Natural killer cell treated with Interleukin-12 subunit alpha and Interleukin-12 subunit beta and Interleukin-15 and Interleukin-18, amount 100 ng/mL, for 72 hours (primary cell): Measurements from ENCODE around the gene PRLHR. TPM values are rescaled to one million over a fixed set of nuclear protein-coding genes. Genes with fewer than 3 reads are reported as not detected.

Experiments
- ATAC-seq, 2 donors: fragments of 150-1000 bp; cut with Tn5 transposase in 1 of 2; sonication (Bioruptor Pico), chemical (Tn5 transposase) in 1 of 2; 2 replicates each; pipeline ENCODE4 v1.10.0; 2021
- DNase-seq: peaks from one replicate; pipeline ENCODE4 v3.0.0; 2022; ENCODE audit warnings: low spot score
- H3K27ac Mint-ChIP-seq, 2 donors: 1 replicate in 1 of 2; 2 replicates in 1 of 2; pipeline ENCODE4 v1.8.0; 2022; ENCODE audit warnings: mixed read lengths in 2 of 2, mild to moderate bottlenecking in 1 of 2, moderate library complexity in 1 of 2
- H3K27me3 Mint-ChIP-seq, 2 donors: 1 replicate in 1 of 2; 2 replicates in 1 of 2; pipeline ENCODE4 v1.8.0; 2022; ENCODE audit warnings: mixed read lengths in 2 of 2
- H3K36me3 Mint-ChIP-seq: one replicate; pipeline ENCODE4 v1.8.0; 2022; ENCODE audit warnings: mixed read lengths
- H3K4me1 Mint-ChIP-seq, 2 donors: 1 replicate in 1 of 2; 2 replicates in 1 of 2; pipeline ENCODE4 v1.8.0; 2022; ENCODE audit warnings: low read depth in 2 of 2, mixed read lengths in 2 of 2, mild to moderate bottlenecking in 1 of 2
- H3K4me3 Mint-ChIP-seq: one replicate; pipeline ENCODE4 v1.8.0; 2022; ENCODE audit warnings: mixed read lengths
- H3K9me3 Mint-ChIP-seq: 2 replicates; pipeline ENCODE4 v1.8.0; 2022; ENCODE audit warnings: mixed read lengths
- total RNA-seq, 2 donors: library from RNA; stranded (reverse); gene quantifications; one replicate each; pipeline ENCODE4 v1.2.3, GENCODE V29; 2022

PRLHR gene
- total RNA-seq, 2 donors from 2014 or later = not detected

- DNase-seq = peak; percentile 13
- H3K27ac Mint-ChIP-seq = no peak overlapping the region
- H3K4me3 Mint-ChIP-seq = no peak overlapping the region
- ATAC-seq = no peak
- H3K4me1 Mint-ChIP-seq = no peaks in the 10 kb centered on the region
- peaks cover 10 to 14% of the 10 kb centered on the region in 2 donors for H3K27me3 Mint-ChIP-seq
- no peaks in the 10 kb centered on the region for H3K9me3 Mint-ChIP-seq
- no peaks in the 10 kb centered on the region for H3K36me3 Mint-ChIP-seq
These were observed 30.8 kb downstream of the PRLHR start for GRCh38 chr10:118564652-118565051.

- no peaks in the 10 kb centered on the region for H3K4me1 Mint-ChIP-seq
- DNase-seq = no peak
- H3K27me3 Mint-ChIP-seq = peaks cover 16 to 17% of the 10 kb centered on the region in 2 donors
- no peaks in the 10 kb centered on the region for H3K36me3 Mint-ChIP-seq
- no peaks in the 10 kb centered on the region for H3K9me3 Mint-ChIP-seq
- ATAC-seq = no peak
- no peak overlapping the region for H3K4me3 Mint-ChIP-seq
- H3K27ac Mint-ChIP-seq = no peak overlapping the region
These were observed 31.3 kb downstream of the PRLHR start for GRCh38 chr10:118564114-118564513.

- Mint-ChIP-seq H3K9me3 (no peaks in the 10 kb centered on the region), H3K27me3 (peaks cover 17 to 19% of the 10 kb centered on the region in 2 donors), H3K4me1 (no peaks in the 10 kb centered on the region), H3K36me3 (no peaks in the 10 kb centered on the region), H3K4me3 (no peak overlapping the region), H3K27ac (no peak overlapping the region)
- DNase-seq (no peak), ATAC-seq (peak in 1 of 2 donors; percentile 12)
These were observed 32.0 kb downstream of the PRLHR start for GRCh38 chr10:118563373-118563890.

DNA sequence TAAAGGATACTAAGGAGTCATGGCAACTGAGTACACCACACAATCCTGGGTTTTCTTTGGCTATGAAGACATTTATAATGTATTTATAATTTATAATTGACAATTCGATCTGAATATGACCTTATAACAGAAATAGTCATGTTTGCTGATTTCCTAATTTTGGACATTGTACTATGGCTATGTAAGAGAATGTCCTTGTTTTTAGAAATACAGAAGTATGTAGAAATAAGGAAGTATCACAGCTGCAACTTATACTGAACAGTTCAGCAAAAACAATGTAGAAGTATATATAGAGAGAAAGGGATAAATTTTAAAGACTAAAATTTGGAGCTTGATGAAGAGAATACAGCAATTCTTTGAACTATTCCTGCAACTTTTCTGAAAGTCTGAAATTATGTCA is 32.6 kb downstream of the PRLHR start:
- no peak for ATAC-seq
- H3K36me3 Mint-ChIP-seq = no peaks in the 10 kb centered on the region
- H3K9me3 Mint-ChIP-seq = no peaks in the 10 kb centered on the region
- no peak for DNase-seq
- peaks cover 19 to 21% of the 10 kb centered on the region in 2 donors for H3K27me3 Mint-ChIP-seq
- H3K4me3 Mint-ChIP-seq = no peak overlapping the region
- no peaks in the 10 kb centered on the region for H3K4me1 Mint-ChIP-seq
- H3K27ac Mint-ChIP-seq = no peak overlapping the region

GRCh38 chr10:118557946-118558345 is 37.5 kb downstream of the PRLHR start:
- Mint-ChIP-seq H3K36me3 (no peaks in the 10 kb centered on the region), H3K9me3 (no peaks in the 10 kb centered on the region), H3K27me3 (peaks cover 33 to 54% of the 10 kb centered on the region in 2 donors), H3K27ac (no peak overlapping the region), H3K4me3 (no peak overlapping the region), H3K4me1 (no peaks in the 10 kb centered on the region)
- no peak for DNase-seq
- no peak for ATAC-seq

DNA sequence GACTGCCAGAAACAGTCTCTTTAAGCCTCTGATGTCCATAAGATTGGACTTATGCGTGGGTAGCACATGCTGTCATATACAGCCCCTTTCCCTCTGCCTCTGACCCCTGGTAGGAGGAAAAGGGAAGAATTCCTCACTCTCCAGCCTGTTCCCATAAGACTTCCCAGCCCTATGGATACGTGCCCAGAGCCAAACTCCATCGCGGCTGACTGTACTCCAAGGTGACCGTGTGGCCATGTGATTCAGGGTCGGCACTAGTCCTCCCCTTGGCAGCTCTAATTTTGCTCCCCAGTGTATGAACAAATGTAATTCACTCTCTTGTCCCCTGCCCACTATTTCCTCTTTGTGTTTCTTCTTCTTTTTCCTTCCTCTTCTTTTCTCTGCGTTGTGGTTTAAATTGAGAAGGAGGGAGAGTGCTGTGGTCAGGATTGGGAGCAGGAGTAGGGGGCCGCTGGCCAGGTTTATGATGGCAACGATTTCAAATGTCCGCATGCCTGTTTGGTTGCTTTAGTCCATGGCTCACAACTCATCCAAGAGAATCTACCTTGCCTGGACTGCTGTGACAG is 43.8 kb downstream of the PRLHR start:
- no peak overlapping the region for H3K4me3 Mint-ChIP-seq
- peaks cover 31 to 56% of the 10 kb centered on the region in 2 donors for H3K27me3 Mint-ChIP-seq
- no peak for DNase-seq
- no peaks in the 10 kb centered on the region for H3K9me3 Mint-ChIP-seq
- no peaks in the 10 kb centered on the region for H3K36me3 Mint-ChIP-seq
- H3K4me1 Mint-ChIP-seq = no peaks in the 10 kb centered on the region
- ATAC-seq = peak in 1 of 2 donors; percentile 11
- no peak overlapping the region for H3K27ac Mint-ChIP-seq

- Mint-ChIP-seq H3K27ac (no peak overlapping the region), H3K27me3 (peaks cover 35 to 45% of the 10 kb centered on the region in 2 donors), H3K36me3 (no peaks in the 10 kb centered on the region), H3K4me3 (no peak overlapping the region), H3K4me1 (no peaks in the 10 kb centered on the region), H3K9me3 (no peaks in the 10 kb centered on the region)
- DNase-seq (no peak), ATAC-seq (no peak)
These were observed 48.2 kb downstream of the PRLHR start for GRCh38 chr10:118547282-118547681.

DNA sequence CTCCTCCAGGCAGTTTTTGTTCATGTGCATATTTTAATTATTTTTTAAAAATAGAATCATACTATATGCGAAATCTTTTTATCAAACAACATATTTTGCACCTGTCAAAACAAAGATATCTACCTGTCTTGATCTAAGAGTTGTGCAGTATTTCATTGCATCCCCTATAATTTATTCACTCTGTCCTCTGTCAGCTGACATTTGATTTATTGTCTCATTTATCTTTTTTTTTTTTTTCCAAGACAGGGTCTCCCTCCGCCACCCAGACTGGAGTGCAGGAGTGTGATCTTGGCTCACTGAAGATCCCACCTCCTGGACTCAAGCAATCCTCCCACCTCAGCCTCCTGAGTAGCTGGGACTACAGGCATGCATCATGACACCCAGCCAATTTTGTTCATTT is 49.0 kb downstream of the PRLHR start:
- H3K4me1 Mint-ChIP-seq = no peaks in the 10 kb centered on the region
- H3K4me3 Mint-ChIP-seq = no peak overlapping the region
- ATAC-seq (no peak), DNase-seq (no peak)
- H3K27me3 Mint-ChIP-seq = peaks cover 30 to 39% of the 10 kb centered on the region in 2 donors
- H3K9me3 Mint-ChIP-seq = no peaks in the 10 kb centered on the region
- H3K27ac Mint-ChIP-seq = no peak overlapping the region
- no peaks in the 10 kb centered on the region for H3K36me3 Mint-ChIP-seq

GRCh38 chr10:118545381-118545780 is 50.1 kb downstream of the PRLHR start:
- no peak overlapping the region for H3K4me3 Mint-ChIP-seq
- no peak overlapping the region for H3K27ac Mint-ChIP-seq
- H3K4me1 Mint-ChIP-seq = no peaks in the 10 kb centered on the region
- DNase-seq (no peak), ATAC-seq (peak in 1 of 2 donors; percentile 22)
- no peaks in the 10 kb centered on the region for H3K9me3 Mint-ChIP-seq
- H3K27me3 Mint-ChIP-seq = peaks cover 30 to 41% of the 10 kb centered on the region in 2 donors
- no peaks in the 10 kb centered on the region for H3K36me3 Mint-ChIP-seq

- no peak for DNase-seq
- Mint-ChIP-seq H3K36me3 (no peaks in the 10 kb centered on the region), H3K9me3 (no peaks in the 10 kb centered on the region), H3K27ac (no peak overlapping the region), H3K4me3 (no peak overlapping the region), H3K4me1 (no peaks in the 10 kb centered on the region), H3K27me3 (peaks cover 28 to 45% of the 10 kb centered on the region in 2 donors)
- ATAC-seq = no peak
These were observed 51.0 kb downstream of the PRLHR start for GRCh38 chr10:118544401-118544948.

- Mint-ChIP-seq H3K36me3 (no peaks in the 10 kb centered on the region), H3K27ac (no peak overlapping the region), H3K4me3 (no peak overlapping the region), H3K27me3 (peaks cover 33 to 51% of the 10 kb centered on the region in 2 donors), H3K9me3 (no peaks in the 10 kb centered on the region), H3K4me1 (no peaks in the 10 kb centered on the region)
- no peak for DNase-seq
- peak; percentile 38 to 54 for ATAC-seq
These were observed 51.6 kb downstream of the PRLHR start for GRCh38 chr10:118543714-118544400.

DNA sequence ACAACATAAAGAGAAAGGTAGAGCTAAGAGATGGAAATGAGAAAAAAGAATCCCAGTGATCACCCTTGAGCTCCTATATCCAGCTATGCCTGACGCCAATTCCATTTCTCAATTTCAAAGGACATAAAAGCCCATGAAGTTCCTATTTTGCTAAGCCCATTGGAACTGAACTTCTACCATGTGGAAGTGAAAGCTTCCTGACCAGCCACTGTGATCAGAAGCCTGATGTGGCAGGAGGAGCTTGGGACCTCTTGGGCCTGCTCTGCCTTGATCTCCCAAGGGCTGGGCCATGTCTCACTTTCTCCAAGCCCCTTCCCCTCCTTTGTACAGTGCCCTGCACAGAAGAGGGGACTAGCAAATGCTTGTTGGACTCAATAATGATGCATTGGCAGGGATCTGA is 52.7 kb downstream of the PRLHR start:
- peaks cover 35 to 48% of the 10 kb centered on the region in 2 donors for H3K27me3 Mint-ChIP-seq
- ATAC-seq (no peak), DNase-seq (no peak)
- H3K9me3 Mint-ChIP-seq = no peaks in the 10 kb centered on the region
- no peak overlapping the region for H3K27ac Mint-ChIP-seq
- H3K36me3 Mint-ChIP-seq = no peaks in the 10 kb centered on the region
- no peak overlapping the region for H3K4me3 Mint-ChIP-seq
- H3K4me1 Mint-ChIP-seq = no peaks in the 10 kb centered on the region

DNA sequence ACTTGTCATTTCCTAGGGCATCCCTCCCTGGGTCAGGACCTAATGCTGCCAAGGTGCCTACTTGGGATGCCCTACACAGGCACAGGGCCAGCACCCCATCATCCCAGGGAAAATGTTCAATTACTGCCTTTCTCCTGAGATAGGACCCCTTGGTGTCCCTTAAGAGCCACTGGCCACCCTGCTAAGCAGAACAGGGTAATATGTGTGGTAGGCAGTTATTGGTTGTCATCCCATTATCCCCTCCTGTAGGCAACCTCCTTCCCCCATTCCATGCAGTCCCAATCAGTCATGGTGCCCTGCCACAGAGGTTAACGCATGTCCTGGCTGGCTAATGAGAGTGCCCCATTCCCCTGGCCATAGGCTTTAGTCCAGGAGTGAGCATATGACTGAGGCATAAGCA is 53.2 kb downstream of the PRLHR start:
- Mint-ChIP-seq H3K9me3 (no peaks in the 10 kb centered on the region), H3K27ac (no peak overlapping the region), H3K4me3 (no peak overlapping the region), H3K36me3 (no peaks in the 10 kb centered on the region), H3K27me3 (peaks cover 35 to 48% of the 10 kb centered on the region in 2 donors), H3K4me1 (no peaks in the 10 kb centered on the region)
- ATAC-seq (no peak), DNase-seq (no peak)

- H3K27ac Mint-ChIP-seq = no peak overlapping the region
- no peak for DNase-seq
- no peak for ATAC-seq
- H3K36me3 Mint-ChIP-seq = no peaks in the 10 kb centered on the region
- no peaks in the 10 kb centered on the region for H3K4me1 Mint-ChIP-seq
- peaks cover 35 to 51% of the 10 kb centered on the region in 2 donors for H3K27me3 Mint-ChIP-seq
- no peak overlapping the region for H3K4me3 Mint-ChIP-seq
- no peaks in the 10 kb centered on the region for H3K9me3 Mint-ChIP-seq
These were observed 53.7 kb downstream of the PRLHR start for GRCh38 chr10:118541718-118542117.
